SU-DHL-6 (cell line): ENCODE measurements around the gene RESP18.

Source experiments
- H2AFZ ChIP-seq: fragments of 200-600 bp; sonication (generic); 2 replicates; pipeline ENCODE4 v1.6.1; 2014; ENCODE audit warnings: low read depth, mild to moderate bottlenecking, moderate library complexity, mixed read lengths, antibody characterized with exemption, low read length; ENCODE audit not compliant: severe bottlenecking
- H3F3A ChIP-seq: fragments of 200-600 bp; shearing (Covaris generic); 2 replicates; pipeline ENCODE4 v1.6.0; 2016; ENCODE audit warnings: antibody characterized with exemption, mild to moderate bottlenecking; ENCODE audit not compliant: insufficient read depth
- H3K27ac ChIP-seq: fragments of 200-600 bp; sonication (generic); 2 replicates; pipeline ENCODE4 v1.5.1; 2016; ENCODE audit warnings: low read depth, mild to moderate bottlenecking, low read length, moderate library complexity, mixed read lengths
- H3K27me3 ChIP-seq: fragments of 200-600 bp; sonication (generic), shearing (Covaris generic); 2 replicates; pipeline ENCODE4 v1.6.0; 2014; ENCODE audit warnings: mild to moderate bottlenecking, low read length
- H3K36me3 ChIP-seq: fragments of 200-600 bp; sonication (generic); 2 replicates; pipeline ENCODE4 v1.6.1; 2014; ENCODE audit warnings: mild to moderate bottlenecking, low read length, mixed read lengths
- H3K4me2 ChIP-seq: fragments of 300-600, 200-600 bp; shearing (Covaris generic), sonication (generic); 2 replicates; pipeline ENCODE4 v1.6.0; 2014; ENCODE audit warnings: low read length, low read depth, mild to moderate bottlenecking; ENCODE audit not compliant: poor library complexity, severe bottlenecking
- H3K4me3 ChIP-seq: fragments of 200-600 bp; sonication (generic); 2 replicates; pipeline ENCODE4 v1.5.1; 2014; ENCODE audit warnings: antibody characterized with exemption, low read length, mild to moderate bottlenecking, mixed read lengths; ENCODE audit not compliant: insufficient read depth, poor library complexity, severe bottlenecking
- H3K79me2 ChIP-seq: fragments of 200-600 bp; sonication (generic); 2 replicates; pipeline ENCODE4 v1.6.1; 2014; ENCODE audit warnings: mild to moderate bottlenecking, low read length, moderate library complexity; ENCODE audit not compliant: insufficient read depth
- H3K9ac ChIP-seq: fragments of 200-600 bp; sonication (generic); 2 replicates; pipeline ENCODE4 v1.7.0; 2014; ENCODE audit warnings: mild to moderate bottlenecking, low read length
- H3K9me2 ChIP-seq: fragments of 200-600 bp; sonication (generic); replicated peaks from 2 replicates; pipeline ENCODE4 v1.6.1; 2014; ENCODE audit warnings: low read length; ENCODE audit not compliant: insufficient read depth
- H3K9me3 ChIP-seq: fragments of 200-600 bp; sonication (generic); 2 replicates; pipeline ENCODE4 v1.6.1; 2014; ENCODE audit warnings: low read length, mixed read lengths; ENCODE audit not compliant: insufficient read depth
- H4K20me1 ChIP-seq: fragments of 200-600 bp; sonication (generic); 2 replicates; pipeline ENCODE4 v1.6.1; 2014; ENCODE audit warnings: low read depth, mild to moderate bottlenecking, antibody characterized with exemption, low read length, moderate library complexity, mixed read lengths
- EZH2phosphoT487 ChIP-seq: fragments of 200-600 bp; sonication (generic), shearing (Covaris generic); conservative IDR thresholded peaks from 2 replicates; pipeline ENCODE4 v1.6.1; 2018; ENCODE audit warnings: mild to moderate bottlenecking, antibody characterized with exemption, low read length, moderate library complexity, mixed read lengths
- TF ChIP-seq, protein P1 (sequence below): fragments of 200-600 bp; sonication (generic); IDR thresholded peaks from one replicate; pipeline ENCODE4 v1.5.1; 2017; ENCODE audit warnings: antibody characterized with exemption, mild to moderate bottlenecking, low read length, moderate library complexity; ENCODE audit not compliant: insufficient read depth, poor library complexity, severe bottlenecking

The RESP18 gene

GRCh38 chr2:219279916-219280516, 52.5 kb downstream of the RESP18 start:
- H3K4me2 ChIP-seq = peak overlapping the region; percentile 60
- H3K9ac ChIP-seq = peak overlapping the region; percentile 63
- TF ChIP-seq, protein P1, sequence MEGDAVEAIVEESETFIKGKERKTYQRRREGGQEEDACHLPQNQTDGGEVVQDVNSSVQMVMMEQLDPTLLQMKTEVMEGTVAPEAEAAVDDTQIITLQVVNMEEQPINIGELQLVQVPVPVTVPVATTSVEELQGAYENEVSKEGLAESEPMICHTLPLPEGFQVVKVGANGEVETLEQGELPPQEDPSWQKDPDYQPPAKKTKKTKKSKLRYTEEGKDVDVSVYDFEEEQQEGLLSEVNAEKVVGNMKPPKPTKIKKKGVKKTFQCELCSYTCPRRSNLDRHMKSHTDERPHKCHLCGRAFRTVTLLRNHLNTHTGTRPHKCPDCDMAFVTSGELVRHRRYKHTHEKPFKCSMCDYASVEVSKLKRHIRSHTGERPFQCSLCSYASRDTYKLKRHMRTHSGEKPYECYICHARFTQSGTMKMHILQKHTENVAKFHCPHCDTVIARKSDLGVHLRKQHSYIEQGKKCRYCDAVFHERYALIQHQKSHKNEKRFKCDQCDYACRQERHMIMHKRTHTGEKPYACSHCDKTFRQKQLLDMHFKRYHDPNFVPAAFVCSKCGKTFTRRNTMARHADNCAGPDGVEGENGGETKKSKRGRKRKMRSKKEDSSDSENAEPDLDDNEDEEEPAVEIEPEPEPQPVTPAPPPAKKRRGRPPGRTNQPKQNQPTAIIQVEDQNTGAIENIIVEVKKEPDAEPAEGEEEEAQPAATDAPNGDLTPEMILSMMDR = peak; percentile 7
- no peak for TF ChIP-seq EZH2phosphoT487
- peak overlapping the region; percentile 29 for H2AFZ ChIP-seq
- H3K79me2 ChIP-seq = 0 out of 2 replicates have a peak, but pooled peaks cover 4% of the 10 kb centered on the region
- H3K4me3 ChIP-seq = peak overlapping the region; percentile 57
- peaks cover 13% of the 10 kb centered on the region for H3F3A ChIP-seq
- no peaks in the 10 kb centered on the region for H3K9me3 ChIP-seq
- no peaks in the 10 kb centered on the region for H4K20me1 ChIP-seq
- H3K27ac ChIP-seq = peak overlapping the region; percentile 98
- no peaks in the 10 kb centered on the region for H3K36me3 ChIP-seq
- H3K9me2 ChIP-seq = no peaks in the 10 kb centered on the region
- no peaks in the 10 kb centered on the region for H3K27me3 ChIP-seq

- Histone ChIP-seq H3K4me3 (peak within 1 kb of the TSS; percentile 62), H3K9me3 (no peaks in the 10 kb centered on the region), H3K36me3 (no peaks in the 10 kb centered on the region), H2AFZ (peak within 1 kb of the TSS; percentile 84), H3K27ac (peak within 1 kb of the TSS; percentile 98), H3K4me2 (peak within 1 kb of the TSS; percentile 90), H3K9ac (peak within 1 kb of the TSS; percentile 63), H3K79me2 (0 out of 2 replicates have a peak, but pooled peaks cover 4% of the 10 kb centered on the region), H3K27me3 (no peaks in the 10 kb centered on the region), H3F3A (peaks cover 13% of the 10 kb centered on the region), H4K20me1 (no peaks in the 10 kb centered on the region), H3K9me2 (no peaks in the 10 kb centered on the region)
- TF ChIP-seq EZH2phosphoT487 = no peak
- TF ChIP-seq, protein P1 = peak; percentile 16
Observed at GRCh38 chr2:219279151-219279915, 53.2 kb downstream of the RESP18 start, which contains the start of gene DNAJB2. Gene DNAJB2, plus strand, starts transcription at chr2:219279366. Its CDS starts 468 bp downstream, at chr2:219279834.

- Histone ChIP-seq H3K9ac (peak overlapping the region; percentile 63), H3K27me3 (no peaks in the 10 kb centered on the region), H2AFZ (no peak overlapping the region), H3K9me3 (no peaks in the 10 kb centered on the region), H4K20me1 (no peaks in the 10 kb centered on the region), H3K4me2 (peak overlapping the region; percentile 90), H3K27ac (peak overlapping the region; percentile 98), H3K4me3 (peak overlapping the region; percentile 62), H3F3A (peaks cover 13% of the 10 kb centered on the region), H3K9me2 (no peaks in the 10 kb centered on the region), H3K36me3 (no peaks in the 10 kb centered on the region), H3K79me2 (0 out of 2 replicates have a peak, but pooled peaks cover 4% of the 10 kb centered on the region)
- TF ChIP-seq, protein P1 = no peak
- no peak for TF ChIP-seq EZH2phosphoT487
Observed at GRCh38 chr2:219278655-219279150, 53.8 kb downstream of the RESP18 start.
